GM12878 (cell line): ENCODE data around the gene SF3B6. TPM values are rescaled to one million over a fixed set of nuclear protein-coding genes. Genes with fewer than 3 reads are reported as not detected.
A peak's percentile ranks its signal among the peaks of the same experiment; 100 is the strongest.

ENCODE experiments used
- ATAC-seq: fragments of 200-7000 bp; cut with Tn5 transposase; 3 replicates; pipeline ENCODE4 v1.9.1; 2020; ENCODE audit warnings: mild to moderate bottlenecking, moderate library complexity
- BruUV-seq: library from RNA; stranded (reverse); fragments of 400-500 nt; replicated peaks from 2 replicates; lab custom pipeline; 2021; lab: Mats Ljungman, UMichigan
- CTCF ChIA-PET: fragments of 300-600 bp; sonication (Branson Sonifier 250); formaldehyde crosslinking; extraction: SDS; loops from one replicate; lab custom pipeline; 2021; ENCODE audit warnings: inconsistent platforms; lab: Yijun Ruan, JAX
- POLR2A ChIA-PET: fragments of 350-600 bp; formaldehyde crosslinking; extraction: SDS; loops from one replicate; lab custom pipeline; 2021; ENCODE audit warnings: inconsistent platforms; lab: Charles Lee
- RAD21 ChIA-PET: fragments of 300-600 bp; sonication (Branson Sonifier 250); formaldehyde crosslinking; loops from one replicate; lab custom pipeline; 2023; ENCODE audit warnings: antibody characterized with exemption; ENCODE audit not compliant: unreplicated experiment; lab: Charles Lee
- SMC1A ChIA-PET: fragments of 300-600 bp; sonication (Branson Sonifier 250); formaldehyde crosslinking; loops from one replicate; lab custom pipeline; 2023; ENCODE audit not compliant: unreplicated experiment, uncharacterized antibody; lab: Charles Lee
- DNase-seq: peaks from one replicate; pipeline ENCODE4 v3.0.0-alpha.2; 2011; ENCODE audit warnings: low read depth, low spot score
- FAIRE-seq: peaks from 3 replicates; lab custom pipeline; 2011; peaks lifted over from hg19 to GRCh38; lab: Jason Lieb, UNC
- H2AFZ ChIP-seq: 2 replicates; pipeline ENCODE4 v1.6.0; 2011; ENCODE audit warnings: low read depth, low read length, control low read depth; ENCODE audit not compliant: control insufficient read depth
- H3K27ac ChIP-seq: 2 replicates; pipeline ENCODE4 v1.5.1; 2011; ENCODE audit warnings: control low read depth; ENCODE audit not compliant: control insufficient read depth, insufficient read depth
- H3K27me3 ChIP-seq, 2 experiments: replicated peaks in 1 of 2; 2 replicates each; pipeline versions ENCODE4 v1.6.0 to v1.6.1; 2011; ENCODE audit warnings: low read length in 1 of 2; ENCODE audit not compliant: control insufficient read depth in 2 of 2, insufficient read depth in 2 of 2
- H3K36me3 ChIP-seq, 2 experiments: 2 replicates each; pipeline ENCODE4 v1.5.1; 2011; ENCODE audit warnings: low read length in 1 of 2; ENCODE audit not compliant: control insufficient read depth in 2 of 2, insufficient read depth in 2 of 2
- H3K4me1 ChIP-seq: 2 replicates; pipeline ENCODE4 v1.6.1; 2011; ENCODE audit warnings: mild to moderate bottlenecking, low read length, moderate library complexity, mixed read lengths; ENCODE audit not compliant: control insufficient read depth, insufficient read depth
- H3K4me2 ChIP-seq: 2 replicates; pipeline ENCODE4 v1.6.0; 2011; ENCODE audit warnings: control low read depth; ENCODE audit not compliant: control insufficient read depth, insufficient read depth
- H3K4me3 ChIP-seq: fragments of 200-600 bp; sonication (generic); 2 replicates; pipeline ENCODE4 v1.5.1; 2016
- H3K79me2 ChIP-seq: 2 replicates; pipeline ENCODE4 v1.6.0; 2011; ENCODE audit warnings: low read length; ENCODE audit not compliant: control insufficient read depth, insufficient read depth
- H3K9ac ChIP-seq: 2 replicates; pipeline ENCODE4 v1.8.0; 2011; ENCODE audit warnings: low read length, control low read depth, mixed read lengths; ENCODE audit not compliant: control insufficient read depth, insufficient read depth
- H3K9me3 ChIP-seq: replicated peaks from 3 replicates; pipeline ENCODE4 v1.5.1; 2011; ENCODE audit warnings: mild to moderate bottlenecking, low read length; ENCODE audit not compliant: control insufficient read depth, insufficient read depth
- H4K20me1 ChIP-seq: 2 replicates; pipeline ENCODE4 v1.6.0; 2011; ENCODE audit not compliant: control insufficient read depth, insufficient read depth
- BMI1 ChIP-seq: fragments of 450-650 bp; IDR thresholded peaks from 2 replicates; pipeline ENCODE4 v1.6.1; 2016; ENCODE audit warnings: mild to moderate bottlenecking, moderate library complexity, borderline replicate concordance
- CHD4 ChIP-seq: fragments of 200-600 bp; sonication (generic); IDR thresholded peaks from 2 replicates; pipeline ENCODE4 v1.6.1; 2016; ENCODE audit warnings: mild to moderate bottlenecking
- CREB1 ChIP-seq: IDR thresholded peaks from 2 replicates; pipeline ENCODE4 v1.6.1; 2012; ENCODE audit warnings: low read depth, mild to moderate bottlenecking, inconsistent platforms
- IKZF1 ChIP-seq: fragments of 450-650 bp; conservative IDR thresholded peaks from 2 replicates; pipeline ENCODE4 v1.6.1; 2017; ENCODE audit warnings: antibody characterized with exemption, mild to moderate bottlenecking
- LARP7 ChIP-seq: fragments of 450-650 bp; IDR thresholded peaks from 2 replicates; pipeline ENCODE4 v1.6.1; 2017; ENCODE audit warnings: mild to moderate bottlenecking
- MTA3 ChIP-seq: IDR thresholded peaks from 2 replicates; pipeline ENCODE4 v1.6.1; 2012; ENCODE audit warnings: low read length, inconsistent platforms, borderline replicate concordance
- PML ChIP-seq: IDR thresholded peaks from 2 replicates; pipeline ENCODE4 v1.6.1; 2012; ENCODE audit warnings: low read length, inconsistent platforms
- POLR2AphosphoS5 ChIP-seq: IDR thresholded peaks from 2 replicates; pipeline ENCODE4 v1.6.1; 2011; ENCODE audit warnings: mild to moderate bottlenecking, low read length, inconsistent platforms
- RAD21 ChIP-seq: IDR thresholded peaks from 2 replicates; pipeline ENCODE4 v1.6.1; 2011; ENCODE audit warnings: mild to moderate bottlenecking, low read depth, low read length, moderate library complexity; ENCODE audit not compliant: insufficient read depth
- TCF7 ChIP-seq: IDR thresholded peaks from 2 replicates; pipeline ENCODE4 v1.6.1; 2014; ENCODE audit warnings: antibody characterized with exemption, borderline replicate concordance
- YBX1 ChIP-seq: fragments of 450-650 bp; IDR thresholded peaks from 2 replicates; pipeline ENCODE4 v1.6.1; 2016; ENCODE audit warnings: antibody characterized with exemption
- ZBTB40 ChIP-seq: fragments of 450-650 bp; IDR thresholded peaks from 2 replicates; pipeline ENCODE4 v1.6.1; 2016; ENCODE audit warnings: mild to moderate bottlenecking, moderate library complexity, borderline replicate concordance
- ZSCAN29 ChIP-seq: fragments of 450-650 bp; IDR thresholded peaks from 2 replicates; pipeline ENCODE4 v1.6.1; 2017; ENCODE audit warnings: mild to moderate bottlenecking, moderate library complexity
- WGBS: methylation state at CpG from one replicate; pipeline ENCODE4 v1.1.6; 2016; ENCODE audit warnings: low lambda C conversion rate; ENCODE audit not compliant: insufficient replicate concordance, insufficient coverage; ENCODE audit errors: missing lambda C conversion rate; 5-methylcytosine and 5-hydroxymethylcytosine counted together
- in situ Hi-C: fragments of 300-500 bp; cut with MboI; formaldehyde crosslinking; loops from 9 replicates; pipeline ENCODE4 v1.14.3; 2018; ENCODE audit warnings: mixed read lengths
- intact Hi-C: fragments of 100-400 bp; cut with micrococcal nuclease; formaldehyde crosslinking; loops from one replicate; pipeline ENCODE4 v1.14.2; 2022; ENCODE audit not compliant: unreplicated experiment
- polyA plus RNA-seq, 11 experiments: library from polyadenylated mRNA; depleted of rRNA in 4 of 11; unstranded in 6 of 11; stranded (reverse) in 5 of 11; fragments of >200 nt; fragmentation: Nextera tagmentation in 4 of 11; fragmentation: Illumina TruSeq in 1 of 11; extraction: Ambion mirVana in 4 of 11; extraction: Trizol in 1 of 11; gene quantifications; 1 replicate in 1 of 11; 2 replicates in 10 of 11; pipeline versions ENCODE4 v1.2.1 to v1.2.3, GENCODE V29; 2011 to 2016; ENCODE audit warnings: inconsistent platforms in 2 of 11, missing spikeins in 2 of 11, low read depth in 1 of 11
- total RNA-seq, 4 experiments: library from RNA; depleted of rRNA in 3 of 4; stranded (reverse); fragments of >200 nt in 3 of 4; fragmentation: Illumina TruSeq in 1 of 4; extraction: Trizol in 1 of 4; gene quantifications; 2 replicates each; pipeline versions ENCODE4 v1.2.1 to v1.2.3, GENCODE V29; 2013 to 2021
- TF ChIP-seq, protein P1 (sequence below): IDR thresholded peaks from 2 replicates; pipeline ENCODE4 v1.6.1; 2012; ENCODE audit warnings: low read depth, low read length, improper control_type of control experiment
- TF ChIP-seq, protein P2 (sequence below): fragments of 450-650 bp; conservative IDR thresholded peaks from 2 replicates; pipeline ENCODE4 v1.6.1; 2017; ENCODE audit warnings: mild to moderate bottlenecking, moderate library complexity

SF3B6 gene
- total and polyA plus RNA-seq, 10 of the 15 experiments (the other 5 are each of a cell fraction or from before 2014, with no cell fraction given) = 118 to 584 (median 270) TPM

- in situ Hi-C loops = no loop called here
- H2AFZ ChIP-seq = no peak overlapping the region
- no peaks in the 10 kb centered on the region for H3K27me3 ChIP-seq
- RAD21 ChIA-PET = interaction anchor here (0.7 to 2.6 kb wide), 2 partner anchors 9 to 149 kb away, joined by 3 to 45 read pairs; partner anchors contain the start of genes ATAD2B and TP53I3
- no peak for TF ChIP-seq TCF7
- TF ChIP-seq, protein P1, sequence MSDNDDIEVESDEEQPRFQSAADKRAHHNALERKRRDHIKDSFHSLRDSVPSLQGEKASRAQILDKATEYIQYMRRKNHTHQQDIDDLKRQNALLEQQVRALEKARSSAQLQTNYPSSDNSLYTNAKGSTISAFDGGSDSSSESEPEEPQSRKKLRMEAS = no peak
- no peak for TF ChIP-seq CREB1
- no peak for TF ChIP-seq LARP7
- TF ChIP-seq IKZF1 = no peak
- no peak for TF ChIP-seq RAD21
- no peak for TF ChIP-seq ZSCAN29
- TF ChIP-seq, protein P2, sequence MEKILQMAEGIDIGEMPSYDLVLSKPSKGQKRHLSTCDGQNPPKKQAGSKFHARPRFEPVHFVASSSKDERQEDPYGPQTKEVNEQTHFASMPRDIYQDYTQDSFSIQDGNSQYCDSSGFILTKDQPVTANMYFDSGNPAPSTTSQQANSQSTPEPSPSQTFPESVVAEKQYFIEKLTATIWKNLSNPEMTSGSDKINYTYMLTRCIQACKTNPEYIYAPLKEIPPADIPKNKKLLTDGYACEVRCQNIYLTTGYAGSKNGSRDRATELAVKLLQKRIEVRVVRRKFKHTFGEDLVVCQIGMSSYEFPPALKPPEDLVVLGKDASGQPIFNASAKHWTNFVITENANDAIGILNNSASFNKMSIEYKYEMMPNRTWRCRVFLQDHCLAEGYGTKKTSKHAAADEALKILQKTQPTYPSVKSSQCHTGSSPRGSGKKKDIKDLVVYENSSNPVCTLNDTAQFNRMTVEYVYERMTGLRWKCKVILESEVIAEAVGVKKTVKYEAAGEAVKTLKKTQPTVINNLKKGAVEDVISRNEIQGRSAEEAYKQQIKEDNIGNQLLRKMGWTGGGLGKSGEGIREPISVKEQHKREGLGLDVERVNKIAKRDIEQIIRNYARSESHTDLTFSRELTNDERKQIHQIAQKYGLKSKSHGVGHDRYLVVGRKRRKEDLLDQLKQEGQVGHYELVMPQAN = no peak
- TF ChIP-seq MTA3 = no peak
- no peak for TF ChIP-seq PML
- TF ChIP-seq YBX1 = no peak
- no peak for TF ChIP-seq BMI1
- TF ChIP-seq POLR2AphosphoS5 = no peak
- TF ChIP-seq CHD4 = no peak
- TF ChIP-seq ZBTB40 = no peak
- H4K20me1 ChIP-seq = no peaks in the 10 kb centered on the region
- 26% methylated on average over 4 of the region's 5 CpGs for WGBS
- H3K9ac ChIP-seq = peak overlapping the region; percentile 93
- FAIRE-seq (no peak), DNase-seq (no peak), ATAC-seq (no peak)
- POLR2A ChIA-PET = no interaction called here
- H3K27ac ChIP-seq = peak overlapping the region; percentile 85; the same call in 1 of the 2 replicates
- peaks cover 9% of the 10 kb centered on the region for H3K4me1 ChIP-seq
- H3K4me2 ChIP-seq = peak overlapping the region; percentile 89
- H3K36me3 ChIP-seq = no peaks in the 10 kb centered on the region; a peak in 1 of 4 replicates
- no TSS peak for BruUV-seq
- H3K4me3 ChIP-seq = peak overlapping the region; percentile 89
- H3K9me3 ChIP-seq = no peaks in the 10 kb centered on the region; the same call in 2 of the 3 replicates
- intact Hi-C loops = no loop called here
- peaks cover 27% of the 10 kb centered on the region for H3K79me2 ChIP-seq
- SMC1A ChIA-PET = no interaction called here
- CTCF ChIA-PET = no interaction called here
Observed at GRCh38 chr2:24075259-24075658, 867 bp downstream of the SF3B6 start.
